K562 (cell line): ENCODE measurements around the gene ZCCHC24. TPM values are rescaled to one million over a fixed set of nuclear protein-coding genes. Genes with fewer than 3 reads are reported as not detected.

ENCODE experiments used
- ARNT ChIP-seq, 2 experiments: fragments of 450-650 bp; IDR thresholded peaks; 2 replicates each; pipeline ENCODE4 v1.6.1; 2016; ENCODE audit warnings: mild to moderate bottlenecking in 1 of 2
- ATF7 ChIP-seq: fragments of 450-650 bp; IDR thresholded peaks from 2 replicates; pipeline ENCODE4 v1.7.1; 2014; ENCODE audit warnings: mild to moderate bottlenecking, moderate library complexity
- BCOR ChIP-seq: fragments of 450-650 bp; IDR thresholded peaks from 2 replicates; pipeline ENCODE4 v1.6.1; 2016
- CTBP1 ChIP-seq: fragments of 450-650 bp; IDR thresholded peaks from 2 replicates; pipeline ENCODE4 v1.6.1; 2016; ENCODE audit warnings: borderline replicate concordance
- FOXA3 ChIP-seq, 2 experiments: fragments of 450-650 bp in 1 of 2; sonication (generic) in 1 of 2; formaldehyde crosslinking; IDR thresholded peaks in 1 of 2; conservative IDR thresholded peaks in 1 of 2; 2 replicates each; pipeline versions ENCODE4 v1.4.0 to v1.8.0; 2020 to 2022; ENCODE audit warnings: mild to moderate bottlenecking in 2 of 2, missing genetic modification reagents in 1 of 2
- HDGF ChIP-seq: fragments of 450-650 bp; IDR thresholded peaks from 2 replicates; pipeline ENCODE4 v1.6.1; 2016
- POLR2A ChIP-seq: fragments of 450-650 bp; conservative IDR thresholded peaks from 2 replicates; pipeline ENCODE4 v1.6.1; 2016
- RAD21 ChIP-seq, 2 experiments: fragments of 250-450 bp in 1 of 2; fragments of 450-650 bp in 1 of 2; sonication (Bioruptor Pico) in 1 of 2; formaldehyde crosslinking in 1 of 2; IDR thresholded peaks in 1 of 2; conservative IDR thresholded peaks in 1 of 2; 2 replicates each; pipeline versions ENCODE4 v1.4.0 to v1.8.0; 2020 to 2022; ENCODE audit warnings: mild to moderate bottlenecking in 2 of 2, moderate library complexity in 1 of 2
- RBBP5 ChIP-seq: fragments of 200-600 bp; sonication (generic); IDR thresholded peaks from 2 replicates; pipeline ENCODE4 v1.6.1; 2012; ENCODE audit warnings: borderline replicate concordance, mild to moderate bottlenecking, low read length, control low read depth, inconsistent platforms; ENCODE audit not compliant: insufficient read depth, poor library complexity, severe bottlenecking
- SMARCE1 ChIP-seq: fragments of 450-650 bp; IDR thresholded peaks from 2 replicates; pipeline ENCODE4 v1.7.1; 2016; ENCODE audit warnings: mild to moderate bottlenecking
- U2AF2 ChIP-seq: fragments of 200-400 bp; formaldehyde crosslinking; optimal IDR thresholded peaks from 2 replicates; pipeline ENCODE3; 2017; ENCODE audit warnings: low read depth, mild to moderate bottlenecking, low read length
- ZKSCAN3 ChIP-seq: fragments of 250-450 bp; sonication (Bioruptor Pico); IDR thresholded peaks from 2 replicates; pipeline ENCODE4 v1.4.0; 2020
- ZMIZ1 ChIP-seq, 2 experiments: fragments of 150-350 bp in 1 of 2; IDR thresholded peaks; 2 replicates each; pipeline ENCODE4 v1.6.1; 2012 to 2016; ENCODE audit warnings: low read depth in 2 of 2, low read length in 2 of 2, mild to moderate bottlenecking in 1 of 2, moderate library complexity in 1 of 2
- polyA plus RNA-seq, 8 experiments: library from polyadenylated mRNA; depleted of rRNA in 4 of 8; stranded (reverse) in 5 of 8; unstranded in 3 of 8; fragments of >200 nt; fragmentation: Nextera tagmentation in 2 of 8; fragmentation: Illumina TruSeq in 1 of 8; extraction: Ambion mirVana in 2 of 8; extraction: Trizol in 1 of 8; gene quantifications; 2 replicates each; pipeline versions ENCODE4 v1.2.1 to v1.2.3, GENCODE V29; 2011 to 2014; ENCODE audit warnings: inconsistent platforms in 1 of 8, missing spikeins in 1 of 8
- total RNA-seq, 7 experiments: library from RNA; depleted of rRNA in 6 of 7; stranded (reverse); fragments of >200 nt in 6 of 7; fragmentation: Illumina TruSeq in 2 of 7; extraction: Trizol in 2 of 7; gene quantifications; 2 replicates each; pipeline versions ENCODE4 v1.2.1 to v1.2.3, GENCODE V29; 2011 to 2021; ENCODE audit warnings: low replicate concordance in 1 of 7
- TF ChIP-seq, protein P1 (sequence below): fragments of 450-650 bp; formaldehyde crosslinking; IDR thresholded peaks from 2 replicates; pipeline ENCODE4 v1.4.0; 2020; ENCODE audit warnings: mild to moderate bottlenecking, moderate library complexity
- TF ChIP-seq, protein P2 (sequence below): sonication (generic); formaldehyde crosslinking; IDR thresholded peaks from 2 replicates; pipeline ENCODE4 v1.8.0; 2022; ENCODE audit warnings: mild to moderate bottlenecking, missing genetic modification reagents

The ZCCHC24 gene
- total and polyA plus RNA-seq, 9 of the 15 experiments (the other 6 are each of a cell fraction or from before 2014, with no cell fraction given), result 0.84 to 11.0 (median 4.6) TPM

DNA sequence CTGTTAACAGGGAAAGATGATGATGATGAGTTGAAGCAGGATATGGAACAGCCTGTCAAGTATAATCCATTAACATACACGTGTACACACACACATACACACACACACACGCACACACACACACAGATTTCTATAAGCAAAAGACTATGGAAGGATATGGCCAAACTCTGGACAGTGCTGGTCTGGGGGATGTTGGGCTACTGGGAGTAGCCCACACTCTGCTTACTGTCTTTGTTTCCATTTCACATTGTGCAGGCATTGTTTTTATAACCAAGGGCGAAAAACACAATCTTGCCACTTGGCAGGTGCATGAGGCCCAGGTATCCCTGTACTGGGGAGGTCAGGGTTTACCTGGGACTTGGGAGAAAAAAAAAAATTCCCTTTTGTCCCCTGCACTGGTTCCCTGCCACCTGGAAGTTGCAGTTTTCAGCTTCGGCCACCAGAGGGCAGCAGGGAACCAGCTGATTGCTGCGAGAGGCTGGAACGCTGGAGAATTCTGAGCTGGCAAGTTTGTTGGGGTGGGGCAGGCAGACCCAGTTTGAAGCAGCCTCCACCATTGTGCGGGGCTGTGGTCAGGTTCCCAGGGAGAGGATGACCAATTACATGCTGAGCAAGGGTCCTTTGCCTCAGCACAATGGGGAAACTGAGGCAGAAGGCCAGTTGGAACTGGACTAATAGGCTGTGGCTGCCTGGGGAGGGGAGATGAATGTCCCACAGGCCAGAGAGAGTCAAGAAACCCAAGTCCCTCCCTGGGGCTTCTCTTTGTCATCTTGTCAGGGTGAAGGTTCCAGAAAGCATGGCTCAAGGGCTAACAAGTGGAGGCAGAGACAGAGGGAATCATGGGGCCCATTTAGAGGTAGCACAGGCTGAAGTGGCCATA is 70.9 kb downstream of the ZCCHC24 start (continued):
- TF ChIP-seq, protein P1, sequence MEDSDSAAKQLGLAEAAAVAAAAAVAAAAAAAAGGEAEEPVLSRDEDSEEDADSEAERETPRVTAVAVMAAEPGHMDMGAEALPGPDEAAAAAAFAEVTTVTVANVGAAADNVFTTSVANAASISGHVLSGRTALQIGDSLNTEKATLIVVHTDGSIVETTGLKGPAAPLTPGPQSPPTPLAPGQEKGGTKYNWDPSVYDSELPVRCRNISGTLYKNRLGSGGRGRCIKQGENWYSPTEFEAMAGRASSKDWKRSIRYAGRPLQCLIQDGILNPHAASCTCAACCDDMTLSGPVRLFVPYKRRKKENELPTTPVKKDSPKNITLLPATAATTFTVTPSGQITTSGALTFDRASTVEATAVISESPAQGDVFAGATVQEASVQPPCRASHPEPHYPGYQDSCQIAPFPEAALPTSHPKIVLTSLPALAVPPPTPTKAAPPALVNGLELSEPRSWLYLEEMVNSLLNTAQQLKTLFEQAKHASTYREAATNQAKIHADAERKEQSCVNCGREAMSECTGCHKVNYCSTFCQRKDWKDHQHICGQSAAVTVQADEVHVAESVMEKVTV (CRISPR knock-in tag), result peak; percentile 96
- TF ChIP-seq POLR2A (no peak), FOXA3 (CRISPR knock-in tag; conservative IDR thresholded peaks at IDR 0.05 in 1 of 2, IDR thresholded peaks at IDR 0.05 in 1 of 2) (0 out of 4 replicates have a peak, but pooled peaks of 1 of the 2 experiments have one; percentile 21), HDGF (peak; percentile 76; the same call in 1 of the 2 replicates), CTBP1 (0 out of 2 replicates have a peak, but pooled peaks have one; percentile 45), BCOR (peak; percentile 87), U2AF2 (no peak), ATF7 (0 out of 2 replicates have a peak, but pooled peaks have one; percentile 26), ZMIZ1 (IDR thresholded peaks at IDR 0.05; ENCODE audit: low read depth in 2 of 2, low read length in 2 of 2) (peak in 1 of 2 experiments; percentile 54; a peak in 1 of 4 replicates), SMARCE1 (no peak), ZKSCAN3 (no peak), ARNT (IDR thresholded peaks at IDR 0.05) (0 out of 4 replicates have a peak, but pooled peaks of 1 of the 2 experiments have one; percentile 53), RBBP5 (no peak), RAD21 (CRISPR knock-in tag; conservative IDR thresholded peaks at IDR 0.05 in 1 of 2, IDR thresholded peaks at IDR 0.05 in 1 of 2) (peak; percentile 99)
- TF ChIP-seq, protein P2, sequence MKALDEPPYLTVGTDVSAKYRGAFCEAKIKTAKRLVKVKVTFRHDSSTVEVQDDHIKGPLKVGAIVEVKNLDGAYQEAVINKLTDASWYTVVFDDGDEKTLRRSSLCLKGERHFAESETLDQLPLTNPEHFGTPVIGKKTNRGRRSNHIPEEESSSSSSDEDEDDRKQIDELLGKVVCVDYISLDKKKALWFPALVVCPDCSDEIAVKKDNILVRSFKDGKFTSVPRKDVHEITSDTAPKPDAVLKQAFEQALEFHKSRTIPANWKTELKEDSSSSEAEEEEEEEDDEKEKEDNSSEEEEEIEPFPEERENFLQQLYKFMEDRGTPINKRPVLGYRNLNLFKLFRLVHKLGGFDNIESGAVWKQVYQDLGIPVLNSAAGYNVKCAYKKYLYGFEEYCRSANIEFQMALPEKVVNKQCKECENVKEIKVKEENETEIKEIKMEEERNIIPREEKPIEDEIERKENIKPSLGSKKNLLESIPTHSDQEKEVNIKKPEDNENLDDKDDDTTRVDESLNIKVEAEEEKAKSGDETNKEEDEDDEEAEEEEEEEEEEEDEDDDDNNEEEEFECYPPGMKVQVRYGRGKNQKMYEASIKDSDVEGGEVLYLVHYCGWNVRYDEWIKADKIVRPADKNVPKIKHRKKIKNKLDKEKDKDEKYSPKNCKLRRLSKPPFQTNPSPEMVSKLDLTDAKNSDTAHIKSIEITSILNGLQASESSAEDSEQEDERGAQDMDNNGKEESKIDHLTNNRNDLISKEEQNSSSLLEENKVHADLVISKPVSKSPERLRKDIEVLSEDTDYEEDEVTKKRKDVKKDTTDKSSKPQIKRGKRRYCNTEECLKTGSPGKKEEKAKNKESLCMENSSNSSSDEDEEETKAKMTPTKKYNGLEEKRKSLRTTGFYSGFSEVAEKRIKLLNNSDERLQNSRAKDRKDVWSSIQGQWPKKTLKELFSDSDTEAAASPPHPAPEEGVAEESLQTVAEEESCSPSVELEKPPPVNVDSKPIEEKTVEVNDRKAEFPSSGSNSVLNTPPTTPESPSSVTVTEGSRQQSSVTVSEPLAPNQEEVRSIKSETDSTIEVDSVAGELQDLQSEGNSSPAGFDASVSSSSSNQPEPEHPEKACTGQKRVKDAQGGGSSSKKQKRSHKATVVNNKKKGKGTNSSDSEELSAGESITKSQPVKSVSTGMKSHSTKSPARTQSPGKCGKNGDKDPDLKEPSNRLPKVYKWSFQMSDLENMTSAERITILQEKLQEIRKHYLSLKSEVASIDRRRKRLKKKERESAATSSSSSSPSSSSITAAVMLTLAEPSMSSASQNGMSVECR, result 0 out of 2 replicates have a peak, but pooled peaks have one; percentile 45
